ENCODE results near the gene RGS8.
"Not testable (repeated sequence)": the region's sequence is repeated elsewhere in the genome, so short reads cannot be mapped to it uniquely, and the experiment has no call there.

Gene RGS8

DNA sequence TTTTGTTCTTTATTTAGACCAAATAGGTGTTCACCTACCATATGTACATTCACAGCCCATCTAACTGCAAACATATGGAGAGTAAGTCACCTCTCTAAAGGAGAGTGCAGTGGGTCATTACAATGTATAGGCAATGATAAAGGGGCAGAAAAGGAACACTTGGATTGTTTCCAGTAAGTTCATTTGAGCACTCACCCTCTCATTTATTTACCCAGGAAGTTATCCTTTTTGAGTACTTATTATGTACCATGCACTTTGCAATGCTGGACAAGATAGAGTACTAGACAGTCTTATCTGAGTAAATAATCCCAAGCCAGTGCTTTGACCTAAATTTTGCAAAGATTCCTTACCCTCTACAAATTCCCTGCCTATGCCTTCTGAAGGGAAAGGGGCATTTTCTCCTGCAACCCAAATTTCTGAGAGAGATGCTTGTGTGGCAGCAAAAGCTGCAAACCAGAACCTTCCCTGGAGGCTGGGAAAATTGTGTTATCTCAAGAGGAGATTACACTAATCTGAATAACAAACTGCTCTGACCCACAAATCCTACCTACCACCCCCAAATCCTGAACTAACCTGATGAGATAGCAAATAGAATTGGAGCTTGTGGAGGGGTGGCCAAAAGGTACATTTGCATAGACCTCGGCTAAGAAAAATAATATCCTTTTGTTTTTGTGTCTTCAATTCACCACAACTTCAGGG, 18.6 kb upstream of the RGS8 start:
- no peak for DNase-seq (ENCODE audit: low spot score)

DNA sequence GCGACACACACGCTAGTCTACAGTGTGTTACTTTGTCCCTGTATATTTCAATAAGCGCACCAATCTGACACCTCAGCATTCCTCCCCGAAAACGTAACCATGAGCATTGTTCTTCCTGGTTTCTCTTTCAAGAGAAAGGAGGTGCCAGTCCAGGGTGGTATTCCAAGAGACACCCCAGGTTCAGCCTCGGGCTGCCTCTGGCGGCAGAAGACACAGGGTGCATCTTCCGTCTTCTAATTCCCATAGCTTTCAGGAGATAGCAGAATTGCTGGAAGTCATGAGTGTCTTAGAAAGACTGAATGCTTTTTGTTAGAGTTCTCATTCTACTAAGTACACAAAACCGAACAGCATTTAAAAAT, 15.9 kb upstream of the RGS8 start:
- peak; percentile 2 for DNase-seq (ENCODE audit: low spot score)

DNA sequence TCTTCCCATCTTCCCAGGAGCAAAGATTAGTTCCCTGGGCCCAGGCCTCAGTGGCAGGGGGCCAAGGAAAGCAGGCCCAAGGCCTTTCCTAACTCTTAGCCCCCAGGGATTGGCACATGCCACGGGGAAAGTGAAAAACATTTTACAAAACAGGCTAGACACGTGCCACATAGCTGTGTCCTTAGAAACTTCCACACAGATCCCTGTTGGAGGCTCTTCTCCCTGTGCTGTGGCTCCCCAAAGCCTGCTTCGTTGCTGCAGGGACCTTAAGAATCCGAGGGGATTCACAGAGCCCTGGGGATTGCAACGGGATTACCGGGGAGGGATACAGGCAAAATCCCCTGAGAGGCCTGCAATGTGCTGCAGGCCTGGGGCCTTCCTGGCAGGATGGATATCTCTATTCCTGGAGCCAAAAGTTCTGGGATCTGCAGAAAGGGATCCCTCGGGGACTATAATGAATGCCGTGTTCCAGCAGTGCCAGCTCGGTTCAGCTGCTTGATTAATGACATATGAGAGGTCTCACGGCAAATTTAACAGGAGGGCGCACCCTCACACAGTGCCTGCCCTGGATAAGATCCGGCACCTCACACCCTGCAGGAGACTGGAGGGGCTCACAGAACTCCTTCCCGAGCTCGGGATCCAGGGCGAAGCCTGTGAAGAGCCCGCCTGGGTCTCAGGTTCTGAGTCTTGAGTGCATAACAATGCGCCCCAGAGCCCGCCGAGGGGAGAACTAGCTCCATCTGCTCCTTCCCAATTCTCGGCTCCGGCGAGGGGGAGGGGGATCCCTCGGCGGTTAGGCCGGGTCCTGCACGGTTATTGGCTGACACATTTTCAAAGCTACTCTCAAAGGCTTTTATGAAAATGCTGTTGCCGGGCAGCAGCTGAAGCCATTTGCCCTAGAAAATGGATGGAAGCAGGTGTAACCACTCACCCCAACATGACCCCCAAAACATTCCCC, 15.3 kb upstream of the RGS8 start:
- DNase-seq (ENCODE audit: low spot score), result no peak

DNA sequence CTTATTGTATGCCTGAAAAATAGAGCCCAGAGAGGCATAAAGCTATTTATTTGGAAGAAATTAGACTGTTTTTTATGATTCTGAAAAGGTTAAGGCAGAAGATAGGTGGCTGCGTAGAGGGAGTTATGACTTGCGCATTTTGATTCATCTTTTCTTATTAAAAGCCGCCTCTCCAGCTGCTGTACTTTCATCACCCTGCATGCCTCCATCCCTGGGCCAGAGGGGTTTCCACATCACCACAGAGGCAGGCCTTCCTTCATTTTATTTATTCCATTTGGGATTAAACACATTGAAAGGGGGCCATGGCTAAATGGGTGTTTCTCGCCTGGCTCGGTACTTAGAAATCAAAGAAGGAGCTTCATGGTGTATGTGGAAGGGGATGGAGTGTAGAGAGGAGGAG, 14.6 kb upstream of the RGS8 start:
- DNase-seq (ENCODE audit: low spot score), result no peak

DNA sequence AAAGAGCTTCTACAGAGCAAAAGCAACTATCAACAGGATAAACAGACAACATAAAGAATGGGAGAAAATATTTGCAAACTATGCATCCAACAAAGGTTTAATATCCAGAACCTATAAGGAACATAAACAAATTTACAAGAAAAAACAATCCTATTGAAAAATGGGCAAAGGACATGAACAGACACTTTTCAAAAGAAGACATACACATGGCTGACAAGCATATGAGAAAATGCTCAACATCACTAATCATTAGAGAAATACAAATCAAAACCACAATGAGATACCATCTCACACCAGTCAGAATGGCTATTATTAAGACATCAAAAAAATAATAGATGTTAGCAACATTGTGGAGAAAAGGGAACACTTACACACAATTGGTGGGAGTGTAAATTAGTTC, 8.8 kb upstream of the RGS8 start:
- not testable (repeated sequence) for DNase-seq (ENCODE audit: low spot score)

DNA sequence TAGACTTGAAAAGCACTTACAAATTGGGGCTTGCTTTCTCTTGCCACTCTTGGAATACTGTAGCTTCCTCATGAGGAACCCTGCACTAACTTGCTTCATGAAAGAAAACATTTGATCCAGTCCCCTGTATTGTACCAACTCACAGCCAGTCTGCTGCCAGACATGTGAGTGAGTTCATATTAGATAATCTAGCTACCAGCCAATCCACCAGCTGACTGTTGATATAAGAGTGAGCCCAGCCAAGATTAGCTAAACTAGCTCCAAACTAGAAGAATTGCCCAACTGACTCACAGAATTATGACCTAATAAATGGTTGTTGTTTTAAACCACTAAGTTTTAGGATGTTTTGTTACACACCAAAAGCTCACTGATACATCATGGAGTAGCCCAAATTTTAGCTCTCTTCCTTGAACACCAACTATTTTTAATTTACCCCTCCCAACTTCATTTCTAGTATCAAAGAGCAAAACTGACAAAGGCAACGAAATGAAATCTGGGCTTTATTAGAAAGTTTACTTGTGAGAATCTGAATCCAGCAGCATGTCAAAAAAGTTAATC, 6.6 kb upstream of the RGS8 start:
- DNase-seq (ENCODE audit: low spot score), result no peak

DNA sequence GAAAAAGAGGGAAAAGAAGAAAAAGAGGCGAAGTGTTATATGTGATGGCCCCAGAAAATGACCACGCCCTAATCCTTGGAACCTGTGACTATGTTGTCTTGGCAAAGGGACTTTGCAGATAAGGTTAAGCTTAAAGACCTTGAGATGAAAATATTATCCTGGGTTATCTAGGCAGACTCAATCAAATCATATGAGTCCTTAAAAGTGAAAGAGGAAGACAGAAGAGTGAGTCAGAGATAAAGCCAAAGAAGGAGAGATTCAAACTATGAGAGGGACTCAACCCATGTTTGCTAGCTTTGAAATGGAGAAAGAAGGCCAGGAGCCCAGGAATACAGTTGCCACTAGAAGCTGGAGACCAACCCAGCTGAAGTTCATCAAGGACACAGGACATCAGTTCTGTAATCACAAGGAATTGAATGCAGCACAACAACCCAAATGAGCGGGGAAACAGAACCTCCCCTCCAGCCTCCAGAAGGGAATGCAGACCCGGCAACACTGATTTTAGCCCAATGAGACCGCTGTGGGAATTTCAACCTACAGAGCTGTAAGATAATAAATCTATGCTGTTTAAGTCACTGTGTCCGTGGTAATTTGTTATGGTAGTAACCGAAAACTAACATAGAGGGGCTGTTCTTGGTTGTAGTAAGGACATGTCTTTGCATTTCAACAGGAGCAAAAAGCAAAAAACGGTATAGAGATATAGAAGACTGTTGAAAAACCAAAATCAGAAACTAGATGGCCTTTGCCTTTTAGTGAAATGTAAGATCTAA, 4.2 kb upstream of the RGS8 start:
- DNase-seq (ENCODE audit: low spot score), result no peak

DNA sequence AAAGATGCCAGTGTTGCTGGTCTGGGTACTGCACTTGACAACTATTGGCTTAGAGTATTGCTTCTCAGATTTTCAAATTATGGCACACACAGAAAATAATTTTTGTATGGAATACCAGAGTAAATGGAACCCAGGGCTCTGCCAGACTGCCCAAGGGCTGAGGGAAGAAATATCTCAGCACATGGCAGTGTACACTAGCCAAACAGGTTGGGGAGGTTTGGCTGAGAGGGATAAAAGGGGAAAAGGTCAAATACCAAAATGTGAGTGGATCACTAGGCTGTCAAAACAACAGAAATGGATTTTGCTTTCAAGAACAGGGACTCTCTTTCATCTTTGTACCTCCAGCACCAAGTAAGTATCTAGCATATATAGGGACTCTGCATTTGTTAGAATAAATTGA, 3.0 kb upstream of the RGS8 start:
- no peak for DNase-seq (ENCODE audit: low spot score)

DNA sequence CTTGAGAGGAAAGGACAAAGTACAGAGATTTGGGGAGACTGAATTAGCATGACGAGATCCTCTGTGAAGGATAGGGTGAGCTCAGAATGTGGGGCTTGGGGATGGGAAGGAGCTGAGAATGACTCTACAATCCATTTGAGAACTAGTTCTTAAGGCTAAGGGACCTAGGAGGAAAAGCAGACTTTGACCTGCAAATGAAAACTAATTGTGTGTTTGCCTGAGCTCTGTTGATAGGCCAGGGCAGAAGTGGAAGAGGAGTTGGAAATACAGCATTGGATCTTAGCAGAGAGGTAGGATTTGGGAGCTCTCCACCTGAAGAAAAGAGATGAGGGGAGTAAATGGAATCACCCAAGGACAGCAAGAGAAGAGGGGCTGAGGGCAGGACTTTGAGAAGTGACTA, 2.1 kb upstream of the RGS8 start:
- no peak for DNase-seq (ENCODE audit: low spot score)

DNA sequence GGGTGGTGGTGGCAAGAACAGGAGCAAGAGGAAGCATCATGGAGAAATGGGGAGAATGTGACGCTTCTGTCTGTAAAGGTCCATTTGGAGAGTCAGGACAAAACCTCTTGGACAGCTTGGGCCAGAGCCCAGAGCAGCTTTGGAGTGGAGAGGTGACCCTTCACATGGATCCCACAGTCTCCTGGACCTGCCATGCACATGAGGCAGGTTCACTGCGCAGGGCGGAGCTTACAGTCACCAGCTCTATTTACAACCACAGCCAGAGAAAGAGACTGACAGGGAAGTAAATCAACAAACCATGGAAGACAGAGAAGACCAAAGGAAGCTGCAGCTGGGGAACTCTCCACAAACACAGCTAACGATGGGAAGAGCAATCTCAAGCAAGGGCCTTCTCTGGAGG, 828 bp upstream of the RGS8 start:
- no peak for DNase-seq (ENCODE audit: low spot score)

DNA sequence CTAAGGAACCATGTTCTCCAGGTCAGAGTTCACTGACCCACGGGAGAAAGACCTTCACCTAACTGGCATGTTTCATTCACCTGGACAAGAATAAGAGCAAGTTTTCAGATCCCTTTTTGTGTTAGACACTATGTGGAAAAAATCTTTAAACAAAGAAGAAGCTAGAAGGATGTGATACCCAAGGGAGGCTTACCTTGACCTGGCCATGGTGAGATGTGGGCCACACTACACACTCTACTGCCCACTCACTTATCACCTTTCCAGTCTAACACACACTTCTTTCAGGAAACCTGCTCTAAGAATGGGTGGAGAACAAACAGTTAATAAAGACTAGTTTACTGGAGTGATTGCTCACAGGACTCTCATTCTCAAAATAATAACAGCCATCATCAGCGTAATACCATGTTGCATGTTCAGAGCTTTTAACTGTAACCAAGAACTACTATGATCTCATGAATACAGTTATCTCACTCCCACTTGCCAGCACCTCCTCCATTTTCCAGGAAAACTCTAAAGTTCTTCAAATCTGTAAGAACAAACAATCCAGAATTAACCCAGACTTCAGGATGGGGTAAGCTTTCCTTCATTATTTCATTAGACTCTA, 1.4 kb downstream of the RGS8 start:
- DNase-seq (ENCODE audit: low spot score), result no peak

DNA sequence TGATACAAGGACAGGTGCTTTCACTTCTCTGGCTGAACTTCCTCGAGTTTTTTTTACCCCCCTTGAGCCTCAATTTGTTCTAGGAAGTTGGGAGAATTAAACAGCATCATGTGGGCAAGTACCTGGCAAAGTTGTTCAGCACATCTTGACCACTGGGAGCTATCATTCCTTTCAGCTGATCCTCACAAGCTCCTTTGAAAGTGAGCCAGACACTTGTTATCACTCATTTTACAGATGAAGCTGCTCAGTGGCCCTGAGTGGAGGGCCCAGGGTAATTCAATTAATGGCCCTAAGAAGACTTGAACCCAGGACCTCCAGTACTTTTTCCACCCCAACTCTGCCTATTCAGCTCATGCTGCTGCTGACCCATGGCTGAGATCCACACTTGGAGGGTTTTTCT, 2.0 kb downstream of the RGS8 start:
- no peak for DNase-seq (ENCODE audit: low spot score)

DNA sequence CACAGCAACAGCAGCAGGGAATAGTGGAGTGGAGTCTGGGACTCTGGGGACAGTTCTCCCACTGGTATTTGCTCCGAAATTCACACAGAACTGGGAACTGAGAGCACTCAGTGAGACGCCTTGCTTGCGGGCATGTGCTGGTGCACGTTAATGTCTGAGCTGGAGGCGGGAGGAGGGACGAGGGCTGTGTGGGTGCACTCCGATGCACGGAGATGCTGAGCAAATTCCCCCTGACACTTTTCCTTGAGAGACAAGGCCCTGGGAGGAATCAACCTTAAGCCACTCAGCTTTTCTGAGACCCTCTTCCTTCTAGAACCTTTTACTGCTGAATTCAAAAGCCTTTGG, 2.8 kb downstream of the RGS8 start:
- no peak for DNase-seq (ENCODE audit: low spot score)

DNA sequence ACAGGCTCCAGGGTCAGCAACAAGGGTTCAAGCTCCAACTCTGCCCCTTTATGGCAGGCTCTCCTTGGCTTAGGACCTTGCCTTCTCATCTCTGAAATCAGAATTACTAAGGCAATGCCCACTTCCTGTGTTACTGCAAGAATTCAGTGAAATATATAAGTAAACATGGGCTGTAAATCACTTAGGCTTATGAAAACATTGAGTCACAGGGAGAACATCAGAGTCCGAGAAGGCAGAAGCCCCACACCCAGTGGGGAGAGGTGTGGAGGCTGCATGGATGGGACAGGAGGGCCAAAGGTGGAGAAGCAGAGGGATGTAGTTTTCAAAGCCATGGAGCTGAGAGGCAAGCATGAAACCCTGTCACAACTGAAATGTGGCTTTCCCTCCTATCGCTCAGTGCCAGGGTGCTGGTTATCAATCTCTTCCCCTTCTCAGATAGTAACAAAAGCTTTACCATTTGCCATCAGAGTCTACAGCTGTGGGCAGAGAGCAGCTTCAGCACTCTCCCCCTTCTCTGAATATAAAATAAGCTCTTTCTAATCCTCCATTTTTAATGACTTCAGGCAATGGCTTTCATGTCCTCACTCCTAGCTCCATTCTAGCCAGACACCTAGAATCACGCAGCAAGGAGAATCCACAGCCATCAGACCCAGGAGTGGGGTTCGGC, 3.4 kb downstream of the RGS8 start:
- DNase-seq (ENCODE audit: low spot score), result no peak

DNA sequence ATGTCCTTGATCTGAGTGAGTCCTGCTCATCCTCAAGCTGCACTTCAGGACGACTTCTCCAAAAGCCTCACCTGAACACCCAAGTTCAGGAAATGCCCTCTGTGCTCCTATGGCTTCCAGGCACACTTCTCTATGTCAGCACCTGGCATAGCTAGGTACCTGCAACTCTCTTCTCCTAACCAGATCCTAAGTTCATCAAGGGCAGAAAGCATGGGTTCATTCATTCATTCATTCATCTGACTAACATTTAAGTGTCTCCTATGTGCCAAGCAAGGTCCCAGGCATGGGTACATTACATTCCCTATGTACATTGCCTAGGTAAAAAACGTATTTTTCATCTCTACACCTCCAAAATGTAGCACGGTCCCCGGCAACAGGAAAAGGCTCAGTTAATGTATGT, 4.0 kb downstream of the RGS8 start:
- DNase-seq (ENCODE audit: low spot score), result no peak

DNA sequence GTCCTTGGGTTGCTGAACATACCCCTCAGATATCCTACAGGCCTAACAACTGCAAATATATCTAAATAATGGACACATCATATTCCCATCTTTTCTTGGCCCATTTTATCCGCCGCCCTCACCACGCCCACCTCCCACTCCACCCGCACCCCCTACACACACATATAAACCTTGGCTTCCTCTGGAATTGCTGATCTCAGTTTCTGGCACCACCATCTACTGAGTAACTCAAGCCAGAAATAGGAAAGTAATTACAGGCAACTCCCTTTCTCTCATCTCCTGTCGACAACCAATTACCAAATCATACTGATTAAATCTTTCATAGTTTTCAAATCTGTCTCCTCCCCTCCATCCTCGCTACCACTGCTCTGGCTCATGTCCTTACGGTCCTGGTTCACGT, 4.7 kb downstream of the RGS8 start:
- no peak for DNase-seq (ENCODE audit: low spot score)

DNA sequence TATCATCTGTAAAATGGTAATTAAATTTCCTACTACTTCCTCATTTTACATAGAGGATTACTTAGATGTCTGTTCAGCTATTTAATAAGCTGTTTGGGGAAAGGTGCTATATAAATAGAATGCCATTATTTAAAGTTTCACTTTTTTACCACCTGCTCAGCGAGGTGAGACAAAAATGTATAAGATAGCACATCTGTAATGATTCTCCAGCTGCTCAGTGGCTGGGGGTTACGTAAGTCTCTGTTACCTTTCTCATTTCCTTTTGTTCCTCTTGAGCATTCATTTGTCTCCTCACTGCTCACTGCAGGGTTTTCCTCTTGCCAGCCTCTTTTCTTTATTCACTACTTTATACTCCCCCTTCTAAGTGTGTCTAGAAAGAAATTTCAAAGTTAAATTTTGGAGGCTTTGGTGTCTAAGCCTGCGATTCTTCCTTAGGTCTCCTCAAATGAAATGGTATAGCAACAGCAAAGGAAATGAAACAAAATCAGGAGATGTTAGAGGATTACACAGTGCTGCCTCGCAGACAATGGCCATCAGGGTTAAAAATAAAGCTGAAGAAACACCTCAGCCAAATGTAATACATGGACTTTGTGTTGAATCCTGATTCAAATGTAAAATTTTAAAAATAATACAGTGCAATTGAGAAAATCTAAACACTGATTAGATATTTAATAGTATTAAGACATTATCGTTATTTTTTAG, 6.8 kb downstream of the RGS8 start:
- no peak for DNase-seq (ENCODE audit: low spot score)

DNA sequence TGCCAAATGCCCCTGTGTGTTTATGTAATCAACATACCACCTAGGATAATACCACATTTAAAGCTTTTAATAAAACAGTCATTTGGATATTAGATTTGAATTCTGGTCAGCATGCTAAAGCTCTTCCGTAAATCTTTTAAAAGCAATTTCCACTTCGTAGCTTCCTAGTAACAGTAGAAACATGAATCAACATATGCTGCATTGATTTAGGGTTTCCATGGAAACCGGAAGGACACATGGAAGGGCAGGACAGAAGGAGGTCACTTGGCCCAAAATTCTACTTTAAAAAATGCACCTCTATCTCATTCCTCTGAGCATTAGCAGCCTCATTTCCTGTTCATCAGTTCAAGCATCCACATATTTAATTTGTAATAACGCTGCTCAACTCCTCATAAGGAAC, 8.1 kb downstream of the RGS8 start:
- DNase-seq (ENCODE audit: low spot score), result no peak

DNA sequence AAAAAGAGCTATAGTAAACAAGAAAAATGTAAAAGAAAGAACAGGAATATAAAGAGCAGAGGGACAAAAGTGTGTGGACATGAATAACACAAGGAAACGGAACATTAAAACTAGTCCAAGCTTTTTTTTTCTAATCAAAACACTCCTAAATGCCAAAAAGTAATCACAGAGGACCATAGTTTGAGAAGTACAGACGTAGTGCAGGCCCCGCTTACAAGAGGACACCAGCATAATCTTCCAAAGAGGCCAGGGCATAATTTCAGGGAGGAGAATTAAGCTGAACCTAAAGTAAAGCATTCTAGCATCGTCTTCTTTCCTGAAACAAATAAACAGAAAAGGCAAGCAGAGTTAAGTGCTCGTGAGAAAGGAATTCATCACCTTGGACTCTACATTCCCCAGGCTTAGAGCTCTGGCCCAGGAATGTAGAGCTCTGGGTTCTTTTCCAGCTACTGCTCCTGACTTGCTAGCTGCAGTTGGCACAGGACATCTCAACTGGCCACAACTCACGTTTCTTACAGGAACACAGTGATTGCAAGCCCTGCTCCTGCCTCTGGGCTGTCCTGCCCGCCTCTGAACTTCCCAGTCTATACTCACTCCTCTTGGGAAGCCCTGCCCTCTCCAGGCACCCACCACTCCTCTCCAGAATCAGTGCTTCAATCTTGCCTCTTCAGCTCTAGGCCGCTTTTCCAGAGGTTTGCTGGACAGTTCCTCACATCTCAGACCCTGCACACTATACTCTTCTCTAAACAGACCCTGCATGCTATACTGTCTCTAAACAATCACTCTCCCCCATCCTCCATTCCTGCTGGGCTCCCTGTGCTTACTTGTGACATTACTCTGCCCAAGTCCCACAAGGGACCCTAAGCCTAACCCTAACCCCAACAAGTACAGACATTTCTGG, 9.8 kb downstream of the RGS8 start:
- DNase-seq (ENCODE audit: low spot score), result no peak

DNA sequence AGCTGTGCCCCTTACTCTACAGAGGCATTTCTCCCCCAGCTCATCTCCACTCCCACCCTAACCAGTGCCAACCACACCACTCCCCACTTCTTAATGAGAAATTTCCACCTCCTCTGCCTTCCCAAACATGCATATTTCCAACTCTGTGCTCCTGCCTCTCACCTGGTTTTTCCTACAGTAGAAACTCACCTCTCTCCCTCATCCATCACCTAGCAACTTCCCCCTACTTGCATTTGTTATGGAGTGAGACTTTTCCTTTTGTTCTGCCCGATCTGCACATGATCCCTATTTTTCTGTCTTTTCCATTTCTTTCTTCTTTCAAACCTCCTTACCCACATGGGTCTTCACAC, 11.9 kb downstream of the RGS8 start:
- no peak for DNase-seq (ENCODE audit: low spot score)
